ENCODE data around the gene LCTL. TPM values are rescaled to one million over a fixed set of nuclear protein-coding genes. Genes with fewer than 3 reads are reported as not detected.

Gene LCTL
- total RNA-seq, 4 donors from 2014 or later: not detected

DNA sequence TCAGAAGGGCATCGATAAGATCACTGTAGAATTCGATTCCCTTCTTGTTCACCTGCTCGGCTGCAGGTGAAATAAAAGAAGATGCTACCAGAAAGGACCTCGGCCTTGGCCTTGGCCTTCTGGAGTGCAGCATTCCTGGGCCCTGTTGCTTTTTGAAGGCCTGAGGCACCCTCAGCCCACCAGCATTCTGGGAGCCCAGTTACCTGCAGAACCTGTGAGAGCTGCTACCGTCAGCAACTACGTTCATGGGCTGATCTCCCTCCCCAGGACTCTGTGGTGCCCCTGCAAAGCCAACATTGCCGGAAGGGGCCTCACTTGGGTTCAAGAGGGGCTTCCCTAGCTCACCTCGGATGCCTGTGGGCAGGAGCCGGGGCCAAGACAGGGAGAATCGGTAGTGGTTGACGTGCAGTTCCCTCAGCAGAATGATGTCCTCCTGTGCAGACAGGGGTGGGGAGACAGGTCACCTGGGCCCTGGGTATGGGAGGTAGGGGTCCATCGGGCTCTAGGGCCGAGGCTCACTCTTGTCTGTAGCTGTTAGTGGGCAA, 2.2 kb downstream of the LCTL start:
- TF ChIP-seq, protein P1, sequence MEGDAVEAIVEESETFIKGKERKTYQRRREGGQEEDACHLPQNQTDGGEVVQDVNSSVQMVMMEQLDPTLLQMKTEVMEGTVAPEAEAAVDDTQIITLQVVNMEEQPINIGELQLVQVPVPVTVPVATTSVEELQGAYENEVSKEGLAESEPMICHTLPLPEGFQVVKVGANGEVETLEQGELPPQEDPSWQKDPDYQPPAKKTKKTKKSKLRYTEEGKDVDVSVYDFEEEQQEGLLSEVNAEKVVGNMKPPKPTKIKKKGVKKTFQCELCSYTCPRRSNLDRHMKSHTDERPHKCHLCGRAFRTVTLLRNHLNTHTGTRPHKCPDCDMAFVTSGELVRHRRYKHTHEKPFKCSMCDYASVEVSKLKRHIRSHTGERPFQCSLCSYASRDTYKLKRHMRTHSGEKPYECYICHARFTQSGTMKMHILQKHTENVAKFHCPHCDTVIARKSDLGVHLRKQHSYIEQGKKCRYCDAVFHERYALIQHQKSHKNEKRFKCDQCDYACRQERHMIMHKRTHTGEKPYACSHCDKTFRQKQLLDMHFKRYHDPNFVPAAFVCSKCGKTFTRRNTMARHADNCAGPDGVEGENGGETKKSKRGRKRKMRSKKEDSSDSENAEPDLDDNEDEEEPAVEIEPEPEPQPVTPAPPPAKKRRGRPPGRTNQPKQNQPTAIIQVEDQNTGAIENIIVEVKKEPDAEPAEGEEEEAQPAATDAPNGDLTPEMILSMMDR (IDR thresholded peaks at IDR 0.05; ENCODE audit: low read depth): no peak

DNA sequence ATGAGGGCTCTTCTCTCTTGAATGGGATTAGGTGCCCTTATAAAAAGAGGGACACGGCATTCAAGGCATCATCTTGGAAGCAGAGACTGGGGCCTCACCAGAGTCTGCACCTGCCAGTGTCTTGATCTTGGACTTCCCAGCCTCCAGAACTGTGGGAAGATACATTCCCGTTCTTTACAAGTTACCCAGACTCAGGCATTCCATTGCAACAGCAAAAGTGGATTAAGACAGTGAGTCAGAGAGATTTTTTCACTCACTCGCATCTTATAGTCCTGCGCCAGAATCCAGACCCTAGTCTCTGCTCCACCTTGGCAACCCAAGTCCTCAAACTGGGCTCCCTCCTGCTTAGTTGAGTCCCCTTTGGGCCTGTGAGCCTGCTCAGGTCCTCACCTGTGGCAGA, 2.7 kb downstream of the LCTL start:
- TF ChIP-seq, protein P1 (IDR thresholded peaks at IDR 0.05; ENCODE audit: low read depth): no peak

DNA sequence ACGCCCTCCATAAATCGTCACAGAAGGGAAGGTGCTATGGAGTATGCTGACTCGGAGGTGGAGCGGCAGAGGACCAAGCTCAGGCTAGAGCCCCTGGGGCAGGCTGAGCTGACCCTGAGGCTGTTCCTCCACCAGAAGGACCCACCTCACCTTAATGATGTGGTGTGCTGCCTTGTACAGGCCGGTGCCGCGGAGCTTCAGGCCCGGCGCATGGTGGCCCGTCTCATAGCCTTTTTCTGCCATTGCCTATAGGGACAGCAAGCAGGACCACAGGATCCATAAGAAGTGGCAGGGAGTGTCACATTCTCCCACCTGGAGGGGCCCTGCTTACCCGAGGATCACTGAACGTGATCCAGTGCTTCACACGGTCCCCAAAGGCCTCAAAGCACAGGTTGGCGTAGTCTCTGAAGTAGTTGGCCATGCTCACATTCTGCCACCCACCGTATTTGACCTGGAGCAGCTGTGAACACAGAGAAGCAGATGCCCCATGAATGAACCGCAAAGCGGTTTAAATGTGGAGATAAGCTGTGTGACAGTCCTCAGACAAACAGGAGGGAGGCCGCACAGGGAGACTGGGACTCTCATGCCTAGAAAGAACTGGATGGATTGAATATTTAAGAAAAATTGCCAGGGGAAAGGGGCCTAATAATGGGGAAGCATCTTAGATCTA, 4.8 kb downstream of the LCTL start:
- TF ChIP-seq, protein P1 (IDR thresholded peaks at IDR 0.05; ENCODE audit: low read depth): no peak

DNA sequence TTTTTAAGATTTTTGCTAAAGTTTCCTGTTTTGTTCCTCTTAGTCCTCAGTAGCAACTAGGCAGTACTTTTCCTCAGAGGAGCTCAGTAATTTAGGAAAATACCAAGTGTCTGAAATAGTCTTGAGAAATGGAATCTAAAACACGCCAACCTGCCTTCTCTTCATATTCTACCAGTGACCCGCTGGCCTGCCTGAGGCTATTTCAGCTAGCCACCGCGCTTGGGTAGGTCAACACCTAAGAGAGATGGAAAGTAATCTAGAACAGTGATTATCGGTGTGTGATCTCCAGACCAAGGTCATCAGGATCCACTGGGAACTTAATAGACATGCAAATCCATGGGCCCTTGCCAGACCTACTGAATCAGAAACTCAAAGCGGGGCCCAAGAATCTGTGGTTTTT, 7.5 kb downstream of the LCTL start:
- TF ChIP-seq, protein P1 (IDR thresholded peaks at IDR 0.05; ENCODE audit: low read depth): no peak

DNA sequence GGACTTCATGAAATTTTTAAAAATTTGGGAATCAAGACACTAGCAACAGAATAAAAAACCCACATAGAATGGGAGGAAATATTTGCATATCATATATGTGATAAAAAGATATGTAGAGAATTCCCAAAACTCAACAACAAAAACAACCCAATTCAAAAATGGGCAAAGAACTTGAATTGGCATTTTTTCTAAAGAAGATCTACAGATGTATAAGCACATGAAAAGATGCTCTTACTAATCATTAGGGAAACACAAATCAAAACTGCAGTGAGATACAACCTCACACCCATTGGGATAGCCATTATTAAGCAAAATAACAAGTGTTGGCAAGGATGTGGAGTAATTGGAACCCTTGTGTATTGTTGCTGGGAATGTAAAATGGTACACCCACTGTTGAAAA, 10.1 kb downstream of the LCTL start:
- TF ChIP-seq, protein P1 (IDR thresholded peaks at IDR 0.05; ENCODE audit: low read depth): no peak

DNA sequence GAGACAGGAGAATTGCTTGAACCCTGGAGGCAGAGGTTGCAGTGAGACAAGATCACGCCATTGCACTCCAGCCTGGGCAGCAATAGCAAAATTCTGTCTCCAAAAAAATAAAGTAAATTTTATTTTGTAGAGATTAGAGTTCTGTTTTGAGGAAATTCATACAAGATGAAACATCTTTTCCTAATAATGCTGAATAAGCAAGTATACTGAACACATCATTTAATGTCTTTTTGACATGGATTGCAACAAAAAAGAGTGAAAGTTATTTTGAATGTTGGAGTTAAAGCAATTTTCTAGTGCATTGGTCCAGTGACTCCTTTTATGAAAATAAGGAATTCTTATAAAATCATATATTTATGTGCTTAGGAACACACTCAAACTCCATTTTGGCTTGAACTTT, 20.5 kb downstream of the LCTL start:
- TF ChIP-seq, protein P1 (IDR thresholded peaks at IDR 0.05; ENCODE audit: low read depth): no peak

DNA sequence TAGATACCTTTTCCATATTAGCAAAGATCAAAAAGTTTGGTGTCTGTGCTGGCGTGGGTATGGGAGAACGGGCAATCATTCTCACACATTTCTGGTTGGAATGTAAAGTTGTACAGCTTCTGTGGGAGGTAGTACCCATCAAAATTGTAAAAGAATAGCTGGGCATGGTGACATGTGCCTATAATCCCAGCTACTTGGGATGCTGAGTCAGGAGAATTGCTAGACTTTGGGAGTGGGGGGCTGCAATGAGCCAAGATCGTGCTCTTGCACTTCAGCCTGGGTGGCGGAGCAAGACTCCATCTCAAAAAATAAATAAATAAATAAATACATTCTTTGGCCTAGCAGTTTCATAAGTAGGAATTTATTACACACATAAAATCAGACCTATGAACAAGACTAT, 22.9 kb downstream of the LCTL start:
- TF ChIP-seq, protein P1 (IDR thresholded peaks at IDR 0.05; ENCODE audit: low read depth): no peak
